IPS-18a (cell line): ENCODE results near the gene ANAPC4.
"Not testable (repeated sequence)": the region's sequence is repeated elsewhere in the genome, so short reads cannot be mapped to it uniquely, and the experiment has no call there.

Experiments
- H3K27ac ChIP-seq: one replicate; pipeline ENCODE4 v1.5.1; 2013; ENCODE audit warnings: low read length
- H3K27me3 ChIP-seq: one replicate; pipeline ENCODE4 v1.6.1; 2013; ENCODE audit warnings: mild to moderate bottlenecking, low read length; ENCODE audit not compliant: control insufficient read depth, insufficient read depth
- H3K36me3 ChIP-seq: one replicate; pipeline ENCODE4 v1.6.1; 2013; ENCODE audit warnings: low read depth, low read length; ENCODE audit not compliant: control insufficient read depth
- H3K4me1 ChIP-seq: one replicate; pipeline ENCODE4 v1.6.1; 2013; ENCODE audit warnings: low read depth, low read length; ENCODE audit not compliant: control insufficient read depth
- H3K4me3 ChIP-seq: one replicate; pipeline ENCODE4 v1.5.1; 2013; ENCODE audit warnings: low read length
- H3K9ac ChIP-seq: one replicate; pipeline ENCODE4 v1.6.1; 2013; ENCODE audit warnings: mild to moderate bottlenecking, low read length, moderate library complexity
- H3K9me3 ChIP-seq: one replicate; pipeline ENCODE4 v1.6.1; 2013; ENCODE audit warnings: low read depth, low read length; ENCODE audit not compliant: control insufficient read depth

The ANAPC4 gene, protein sequence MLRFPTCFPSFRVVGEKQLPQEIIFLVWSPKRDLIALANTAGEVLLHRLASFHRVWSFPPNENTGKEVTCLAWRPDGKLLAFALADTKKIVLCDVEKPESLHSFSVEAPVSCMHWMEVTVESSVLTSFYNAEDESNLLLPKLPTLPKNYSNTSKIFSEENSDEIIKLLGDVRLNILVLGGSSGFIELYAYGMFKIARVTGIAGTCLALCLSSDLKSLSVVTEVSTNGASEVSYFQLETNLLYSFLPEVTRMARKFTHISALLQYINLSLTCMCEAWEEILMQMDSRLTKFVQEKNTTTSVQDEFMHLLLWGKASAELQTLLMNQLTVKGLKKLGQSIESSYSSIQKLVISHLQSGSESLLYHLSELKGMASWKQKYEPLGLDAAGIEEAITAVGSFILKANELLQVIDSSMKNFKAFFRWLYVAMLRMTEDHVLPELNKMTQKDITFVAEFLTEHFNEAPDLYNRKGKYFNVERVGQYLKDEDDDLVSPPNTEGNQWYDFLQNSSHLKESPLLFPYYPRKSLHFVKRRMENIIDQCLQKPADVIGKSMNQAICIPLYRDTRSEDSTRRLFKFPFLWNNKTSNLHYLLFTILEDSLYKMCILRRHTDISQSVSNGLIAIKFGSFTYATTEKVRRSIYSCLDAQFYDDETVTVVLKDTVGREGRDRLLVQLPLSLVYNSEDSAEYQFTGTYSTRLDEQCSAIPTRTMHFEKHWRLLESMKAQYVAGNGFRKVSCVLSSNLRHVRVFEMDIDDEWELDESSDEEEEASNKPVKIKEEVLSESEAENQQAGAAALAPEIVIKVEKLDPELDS

DNA sequence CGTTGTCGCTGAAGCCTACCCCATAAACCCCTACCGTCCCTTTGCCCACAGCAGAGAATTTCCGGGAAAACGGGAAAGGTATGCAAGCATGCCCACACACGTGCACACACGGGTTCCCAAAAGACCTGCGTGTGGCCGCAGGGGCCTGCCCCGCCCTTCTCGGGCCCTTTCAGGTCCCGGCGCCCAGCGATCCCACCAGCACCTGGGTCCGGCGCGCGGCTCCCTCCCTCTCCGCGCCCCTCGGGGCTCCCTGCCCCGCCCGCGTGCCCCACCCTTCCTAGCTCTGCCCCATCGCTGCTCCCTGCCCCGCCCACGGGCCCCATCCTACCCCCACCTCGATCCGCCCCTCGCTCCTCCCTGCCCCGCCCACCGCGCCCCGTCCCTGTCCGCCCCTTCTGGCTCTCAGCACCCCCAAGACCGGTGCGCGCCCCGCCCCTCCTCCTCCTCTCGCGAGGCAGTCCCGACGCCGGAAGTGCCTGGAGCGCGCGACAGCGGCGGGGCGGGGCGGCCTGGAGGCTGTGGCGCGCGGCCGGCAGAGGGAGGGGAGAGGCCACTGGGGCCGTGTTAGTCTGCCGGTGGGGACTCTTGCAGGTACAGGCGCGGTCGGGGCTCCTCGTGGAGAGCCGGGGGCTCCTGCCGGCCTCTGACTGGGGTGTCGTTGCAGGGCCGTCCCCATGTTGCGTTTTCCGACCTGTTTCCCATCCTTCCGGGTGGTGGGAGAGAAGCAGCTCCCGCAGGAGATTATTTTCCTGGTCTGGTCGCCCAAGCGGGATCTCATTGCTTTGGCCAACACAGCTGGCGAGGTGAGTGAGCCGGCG is at the start of gene ANAPC4:
Gene ANAPC4 (plus strand): TSS at position 510 of the 818 bp plus-strand sequence. CDS start 165 bp downstream, at position 675.
- peaks cover 16% of the 10 kb centered on the region for H3K36me3 ChIP-seq
- peak within 1 kb of the TSS; percentile 60 for H3K27ac ChIP-seq
- H3K4me3 ChIP-seq = peak within 1 kb of the TSS; percentile 95
- H3K4me1 ChIP-seq = peaks cover 17% of the 10 kb centered on the region
- H3K9ac ChIP-seq = peak within 1 kb of the TSS; percentile 83
- no peaks in the 10 kb centered on the region for H3K27me3 ChIP-seq
- no peaks in the 10 kb centered on the region for H3K9me3 ChIP-seq

DNA sequence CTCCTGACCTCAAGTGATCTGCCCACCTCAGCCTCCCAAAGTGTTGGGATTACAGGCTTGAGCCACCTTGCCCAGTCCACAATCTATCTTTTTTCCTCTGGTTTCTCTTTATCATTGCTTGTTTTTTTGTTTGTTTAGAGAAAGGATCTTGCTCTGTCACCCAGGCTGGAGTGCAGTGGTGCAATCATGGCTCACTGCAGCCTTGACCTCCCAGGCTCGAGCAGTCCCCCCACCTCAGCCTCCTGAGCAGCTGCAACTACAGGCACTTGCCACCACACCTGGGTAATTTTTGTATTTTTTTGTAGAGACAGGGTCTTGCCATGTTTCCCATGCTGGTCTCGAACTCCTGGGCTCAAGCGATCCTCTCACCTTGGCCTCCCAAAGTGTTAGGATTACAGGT is 48.6 kb upstream of the ANAPC4 start:
- H3K36me3 ChIP-seq, H3K9ac ChIP-seq, H3K27ac ChIP-seq, H3K4me1 ChIP-seq, H3K4me3 ChIP-seq, H3K27me3 ChIP-seq, H3K9me3 ChIP-seq: not testable (repeated sequence)

DNA sequence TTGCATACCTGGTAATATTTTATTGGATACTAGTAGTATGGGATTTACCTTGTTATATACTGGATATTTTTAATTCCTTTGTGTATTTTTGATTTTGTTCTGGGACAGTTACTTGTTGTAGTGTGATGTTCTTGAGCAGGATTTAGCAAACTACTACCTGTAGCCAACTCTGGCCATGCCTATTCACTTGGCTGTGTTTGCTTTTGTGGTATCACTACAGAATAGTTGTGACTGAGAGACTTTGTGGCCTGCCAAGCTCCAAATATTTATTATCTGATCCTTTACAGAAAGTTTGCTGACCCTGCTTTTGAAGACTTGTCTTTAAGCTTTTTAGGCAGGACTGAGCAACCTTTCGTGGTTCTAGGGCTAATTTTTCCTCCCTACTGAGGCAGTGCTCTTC is 46.7 kb upstream of the ANAPC4 start:
- Histone ChIP-seq H3K27ac (no peak overlapping the region), H3K4me1 (no peaks in the 10 kb centered on the region), H3K9ac (no peak overlapping the region), H3K4me3 (no peak overlapping the region), H3K36me3 (no peaks in the 10 kb centered on the region), H3K9me3 (no peaks in the 10 kb centered on the region), H3K27me3 (no peaks in the 10 kb centered on the region)

DNA sequence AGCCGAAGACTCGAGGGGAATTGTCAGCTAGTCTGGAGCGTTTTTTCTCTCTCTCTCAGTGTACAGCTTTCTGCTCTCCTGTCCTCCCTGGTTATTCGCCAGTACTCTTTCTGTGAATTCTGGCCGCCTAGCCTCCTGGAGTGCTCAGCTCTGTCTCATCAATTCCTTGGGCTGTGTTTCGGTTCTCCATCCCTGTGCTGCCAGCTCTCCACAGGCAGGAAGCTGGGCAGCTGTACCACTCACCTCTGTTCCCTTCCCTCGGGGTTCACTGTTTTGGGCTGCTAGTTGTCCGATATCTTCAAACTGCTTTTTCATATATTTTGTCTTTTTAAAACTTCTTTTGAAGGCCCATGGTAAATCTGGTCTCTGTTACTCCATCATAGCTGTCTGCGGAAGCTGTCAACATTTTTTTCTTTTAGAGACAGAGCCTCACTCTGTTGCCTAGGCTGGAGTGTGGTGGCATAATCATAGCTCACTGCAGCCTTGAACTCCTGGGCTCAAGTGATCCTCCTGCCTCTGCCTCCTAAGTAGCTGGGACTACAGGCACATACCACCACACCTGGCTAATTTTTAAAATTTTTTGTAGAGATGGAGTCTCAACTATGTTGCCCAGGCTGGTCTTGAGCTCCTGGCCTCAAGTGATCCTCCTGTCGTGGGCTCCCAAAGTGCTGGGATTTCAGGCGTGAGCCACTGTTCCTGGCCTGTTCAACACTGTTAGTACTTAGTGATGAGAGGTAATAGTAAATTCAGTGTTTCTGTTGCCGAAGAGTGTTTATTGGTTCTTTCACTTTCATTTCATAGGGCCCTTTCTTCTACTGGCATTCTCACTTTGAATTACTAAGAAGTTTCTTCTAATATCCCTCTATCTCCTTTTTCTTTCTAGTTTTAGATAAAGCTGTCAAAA is 45.9 kb upstream of the ANAPC4 start:
- no peak overlapping the region for H3K27ac ChIP-seq
- H3K27me3 ChIP-seq = no peaks in the 10 kb centered on the region
- H3K4me3 ChIP-seq = no peak overlapping the region
- H3K9ac ChIP-seq = no peak overlapping the region
- H3K9me3 ChIP-seq = no peaks in the 10 kb centered on the region
- H3K4me1 ChIP-seq = no peaks in the 10 kb centered on the region
- H3K36me3 ChIP-seq = no peaks in the 10 kb centered on the region

DNA sequence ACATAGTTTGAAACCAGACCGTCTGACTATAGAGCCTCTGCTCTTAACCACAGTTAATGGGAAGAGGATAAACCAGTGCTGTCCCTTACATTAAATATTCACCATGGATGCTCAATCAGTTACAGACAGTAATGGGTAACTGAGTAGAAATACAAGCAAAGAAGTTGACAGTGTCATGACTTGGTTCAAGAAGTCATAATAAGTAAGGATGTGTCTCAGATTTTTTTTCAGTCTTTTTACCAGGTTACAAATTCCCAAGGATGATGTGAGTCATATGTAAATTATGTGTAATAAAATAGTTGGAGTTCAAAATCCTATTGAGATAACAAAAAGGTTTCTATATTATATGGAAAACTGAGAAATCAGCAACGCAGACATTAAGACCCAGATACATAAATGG is 33.4 kb upstream of the ANAPC4 start:
- Histone ChIP-seq H3K4me3 (no peak overlapping the region), H3K36me3 (no peaks in the 10 kb centered on the region), H3K9ac (no peak overlapping the region), H3K27ac (no peak overlapping the region), H3K27me3 (no peaks in the 10 kb centered on the region), H3K4me1 (no peaks in the 10 kb centered on the region), H3K9me3 (no peaks in the 10 kb centered on the region)

DNA sequence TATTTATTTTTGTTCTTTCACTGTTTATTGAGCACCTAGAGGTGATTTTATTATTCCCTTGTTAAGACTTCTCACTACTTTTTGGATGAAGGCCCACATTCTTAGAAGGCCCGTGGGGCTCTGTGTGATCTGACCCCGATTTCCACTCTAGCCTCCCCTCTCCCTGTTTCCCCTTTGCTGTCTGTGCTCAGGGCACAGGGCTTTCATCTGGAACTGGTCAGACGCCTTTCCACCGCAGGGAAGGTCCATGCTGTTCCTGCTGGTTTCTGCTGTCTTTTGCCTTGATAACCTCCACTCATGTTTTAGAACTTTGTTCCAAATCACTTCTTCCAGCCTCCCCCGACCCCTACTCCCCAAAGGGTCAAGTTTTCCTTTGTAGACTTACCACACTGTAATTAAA is 31.3 kb upstream of the ANAPC4 start:
- H3K4me1 ChIP-seq = no peaks in the 10 kb centered on the region
- H3K9ac ChIP-seq = no peak overlapping the region

DNA sequence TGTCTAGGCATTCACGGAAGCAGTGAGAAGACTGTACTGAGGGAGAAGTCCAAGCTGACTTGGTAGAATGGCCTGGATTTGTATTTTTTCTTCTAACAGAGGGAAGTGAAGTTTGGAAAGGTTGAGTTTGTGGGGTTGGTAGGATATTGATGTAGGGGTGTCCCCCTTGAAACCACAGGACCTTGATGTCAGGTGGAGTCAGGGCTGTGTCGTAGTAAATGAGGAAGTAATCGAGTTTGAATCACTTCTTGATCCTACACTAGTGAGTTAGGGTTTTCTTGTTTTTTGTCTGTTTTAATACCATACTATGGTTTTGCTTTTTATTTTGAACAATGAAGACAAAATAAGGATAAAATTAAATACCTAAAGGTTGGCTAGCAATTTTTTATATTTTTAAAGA is 30.1 kb upstream of the ANAPC4 start:
- Histone ChIP-seq H3K27me3 (no peaks in the 10 kb centered on the region), H3K36me3 (no peaks in the 10 kb centered on the region), H3K27ac (no peak overlapping the region), H3K9me3 (no peaks in the 10 kb centered on the region), H3K4me3 (no peak overlapping the region), H3K4me1 (no peaks in the 10 kb centered on the region), H3K9ac (no peak overlapping the region)

More for the DNA sequence above, 31.3 kb upstream of the ANAPC4 start:
- H3K27ac ChIP-seq = no peak overlapping the region
- no peaks in the 10 kb centered on the region for H3K27me3 ChIP-seq
- H3K36me3 ChIP-seq = no peaks in the 10 kb centered on the region
- no peak overlapping the region for H3K4me3 ChIP-seq
- no peaks in the 10 kb centered on the region for H3K9me3 ChIP-seq

DNA sequence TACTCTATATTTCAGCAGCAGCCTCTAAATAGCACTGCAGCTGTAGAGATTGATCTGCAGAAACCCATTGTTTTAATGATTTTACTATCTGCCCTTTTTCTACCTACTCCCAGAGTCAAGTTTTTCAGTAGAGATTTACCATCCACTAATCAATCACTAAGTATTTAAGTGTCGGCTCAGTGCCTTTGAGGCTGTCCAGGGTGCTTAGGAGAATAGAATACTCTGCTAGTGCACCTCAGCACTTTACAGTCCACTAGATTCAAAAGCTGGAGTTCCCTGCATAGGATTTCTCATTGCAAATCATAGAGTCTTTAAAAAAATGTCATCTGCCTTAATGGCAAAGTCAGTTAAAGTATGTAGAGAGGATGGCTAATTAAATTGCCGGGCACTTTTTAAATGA is 29.6 kb upstream of the ANAPC4 start:
- Histone ChIP-seq H3K9me3 (no peaks in the 10 kb centered on the region), H3K27ac (no peak overlapping the region), H3K9ac (no peak overlapping the region), H3K27me3 (no peaks in the 10 kb centered on the region), H3K4me1 (no peaks in the 10 kb centered on the region), H3K4me3 (no peak overlapping the region), H3K36me3 (no peaks in the 10 kb centered on the region)

DNA sequence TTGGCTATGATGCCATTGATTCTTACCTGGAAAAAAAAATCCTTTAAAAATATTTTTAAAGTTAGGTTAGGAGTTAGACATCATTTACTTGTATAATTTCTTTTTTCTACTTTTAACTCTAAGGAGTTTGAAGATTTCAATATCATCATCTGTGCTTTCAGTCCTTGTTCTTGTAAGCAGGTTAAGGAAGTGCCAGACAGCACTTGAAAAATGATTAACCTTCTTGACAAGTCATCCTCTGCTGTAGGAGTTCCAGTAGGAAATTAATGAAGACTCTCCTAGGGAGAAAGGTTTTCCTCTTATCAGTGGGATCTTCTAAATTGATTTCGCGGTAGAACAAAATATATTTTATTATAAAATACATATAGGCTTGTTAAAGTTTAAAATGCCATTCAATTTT is 29.1 kb upstream of the ANAPC4 start:
- H3K36me3 ChIP-seq = no peaks in the 10 kb centered on the region
- no peaks in the 10 kb centered on the region for H3K4me1 ChIP-seq
- H3K27me3 ChIP-seq = no peaks in the 10 kb centered on the region
- H3K9me3 ChIP-seq = no peaks in the 10 kb centered on the region
- no peak overlapping the region for H3K9ac ChIP-seq
- H3K27ac ChIP-seq = no peak overlapping the region
- no peak overlapping the region for H3K4me3 ChIP-seq

DNA sequence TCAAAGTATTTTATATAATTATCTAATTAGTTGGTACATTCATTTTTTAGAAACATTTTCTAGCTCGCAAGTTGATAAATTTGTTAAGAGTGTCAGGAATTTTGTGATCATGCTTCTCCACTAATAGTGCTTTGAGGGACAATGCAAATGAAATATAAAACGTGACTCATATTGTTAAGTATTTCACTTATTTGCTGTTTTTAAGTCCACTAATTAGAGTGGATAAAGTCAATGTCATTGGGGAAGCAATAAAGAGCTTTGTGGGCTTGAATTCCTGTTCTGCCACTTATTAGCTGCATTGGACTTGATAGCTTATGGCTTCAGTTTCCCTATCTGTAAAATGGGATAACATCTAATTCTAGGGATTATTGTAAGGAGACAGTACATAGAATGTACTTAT is 26.5 kb upstream of the ANAPC4 start:
- no peaks in the 10 kb centered on the region for H3K36me3 ChIP-seq
- H3K9me3 ChIP-seq = no peaks in the 10 kb centered on the region

More for the DNA sequence above, 26.5 kb upstream of the ANAPC4 start:
- H3K9ac ChIP-seq = no peak overlapping the region
- H3K4me1 ChIP-seq = no peaks in the 10 kb centered on the region
- no peak overlapping the region for H3K4me3 ChIP-seq
- no peak overlapping the region for H3K27ac ChIP-seq
- no peaks in the 10 kb centered on the region for H3K27me3 ChIP-seq
